ENCODE results near the gene ANKRD6.

ANKRD6 gene

DNA sequence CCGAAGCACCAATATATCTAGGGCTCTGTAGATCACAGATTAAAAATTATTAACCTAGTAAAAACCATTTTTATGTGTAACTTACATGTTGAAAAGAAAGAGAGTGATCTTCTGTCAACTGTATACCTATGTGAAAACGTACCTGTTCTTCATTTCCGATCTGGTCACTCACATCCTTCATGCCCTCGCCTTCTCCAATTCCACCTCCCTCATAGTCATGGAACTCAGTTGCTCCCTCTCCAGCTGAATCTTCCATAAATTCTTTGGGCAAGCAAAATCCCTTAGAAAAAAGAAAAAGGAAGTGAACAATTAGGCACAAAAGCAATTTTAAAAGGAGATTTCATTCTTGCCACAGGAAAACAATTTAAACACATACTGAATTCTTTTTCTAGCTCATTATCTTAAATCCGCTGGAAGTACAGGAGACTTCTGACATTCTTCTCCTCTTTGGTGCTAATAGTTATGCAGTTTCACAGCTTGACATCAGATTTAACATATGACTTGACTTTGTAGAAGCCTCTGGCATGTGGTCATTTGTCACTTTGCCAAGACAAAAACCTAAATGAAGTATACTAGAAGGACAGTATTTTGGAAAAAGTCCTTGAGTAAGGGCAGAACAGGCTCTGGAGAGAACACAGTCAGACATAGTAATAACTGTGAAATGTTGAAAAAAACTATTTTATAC is 235.1 kb downstream of the ANKRD6 start:
- DNase-seq, result no peak

DNA sequence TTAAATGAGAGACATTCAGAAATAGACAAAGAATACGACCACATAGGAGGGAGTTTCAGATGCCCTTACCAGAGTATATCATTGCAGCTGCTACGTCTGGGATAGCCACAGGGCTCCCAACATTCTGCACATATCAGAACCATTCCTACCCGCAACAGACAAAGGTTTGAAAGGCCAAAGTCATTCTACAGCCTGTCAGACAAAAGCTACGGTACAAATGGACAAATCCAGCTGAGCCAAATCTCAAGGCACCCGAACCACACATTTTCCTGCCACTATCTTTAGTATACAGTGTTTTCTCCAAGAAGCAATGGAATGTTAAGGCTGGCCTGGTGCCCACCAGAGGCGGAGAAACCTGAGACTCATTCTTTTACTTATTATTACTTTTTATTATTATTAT is 236.1 kb downstream of the ANKRD6 start:
- no peak for DNase-seq

DNA sequence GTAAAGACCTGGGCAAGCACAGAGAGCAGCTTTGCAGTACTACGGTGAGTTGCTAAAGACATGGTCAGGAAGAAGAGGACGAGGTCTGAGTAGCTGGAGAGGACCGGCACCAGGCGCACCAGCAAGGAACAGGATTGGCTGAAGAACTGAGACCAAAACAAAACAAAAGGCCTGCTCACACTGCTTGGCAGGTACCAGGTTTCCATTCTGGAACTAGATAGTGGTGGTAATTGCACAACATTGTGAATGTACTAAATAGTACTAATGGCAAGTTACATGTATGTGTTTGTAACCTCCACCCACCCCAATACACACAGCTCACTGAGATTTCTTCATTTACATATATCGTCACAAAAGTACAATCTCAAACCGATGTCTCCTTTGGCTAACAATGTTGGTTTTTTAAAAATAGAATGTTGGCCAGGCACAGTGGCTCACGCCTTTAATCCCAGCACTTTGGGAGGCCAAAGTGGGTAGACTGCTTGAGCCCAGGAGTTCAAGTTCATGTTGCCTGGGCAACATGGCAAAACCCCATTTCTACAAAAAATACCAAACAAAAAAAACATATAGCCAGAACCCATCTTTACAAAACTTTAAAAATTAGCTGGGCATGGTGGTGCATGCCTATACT is 238.1 kb downstream of the ANKRD6 start:
- no peak for DNase-seq

DNA sequence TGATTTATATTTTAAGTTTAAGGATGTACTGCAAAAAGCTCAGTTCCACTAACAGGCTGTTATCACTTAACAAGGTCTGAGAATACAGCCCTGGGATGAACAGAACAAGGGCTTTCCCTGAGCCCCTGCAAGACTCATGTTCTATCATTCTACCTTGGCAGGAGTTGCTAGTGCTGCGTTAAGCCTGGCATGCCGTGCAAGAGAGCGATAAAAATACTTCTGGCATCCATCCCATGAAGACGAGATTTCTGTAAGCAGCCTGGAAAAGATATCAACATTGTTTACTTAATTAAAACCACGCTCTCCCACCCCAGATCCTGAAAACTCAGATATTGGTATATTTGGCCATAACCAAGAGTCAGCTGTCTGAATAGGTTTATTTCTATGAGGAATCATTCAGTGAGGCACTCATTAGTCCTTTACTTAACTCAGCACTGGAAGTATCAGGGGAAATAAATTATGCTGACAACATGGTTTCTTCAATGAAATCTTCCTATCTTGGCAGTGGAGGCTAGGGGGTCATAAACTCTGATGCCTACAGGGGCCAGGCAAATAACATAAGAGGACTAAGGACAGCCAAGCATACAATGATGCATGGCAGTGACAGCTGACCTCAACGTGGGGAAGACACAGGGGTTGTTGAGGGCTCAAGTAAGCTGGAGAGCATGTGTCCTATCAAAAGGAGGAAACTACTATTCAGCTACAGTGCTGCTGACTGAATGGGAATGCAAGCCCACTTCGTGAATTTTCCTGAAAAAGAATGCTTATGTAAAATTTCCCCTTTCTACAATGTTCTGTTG is 243.2 kb downstream of the ANKRD6 start:
- no peak for DNase-seq

DNA sequence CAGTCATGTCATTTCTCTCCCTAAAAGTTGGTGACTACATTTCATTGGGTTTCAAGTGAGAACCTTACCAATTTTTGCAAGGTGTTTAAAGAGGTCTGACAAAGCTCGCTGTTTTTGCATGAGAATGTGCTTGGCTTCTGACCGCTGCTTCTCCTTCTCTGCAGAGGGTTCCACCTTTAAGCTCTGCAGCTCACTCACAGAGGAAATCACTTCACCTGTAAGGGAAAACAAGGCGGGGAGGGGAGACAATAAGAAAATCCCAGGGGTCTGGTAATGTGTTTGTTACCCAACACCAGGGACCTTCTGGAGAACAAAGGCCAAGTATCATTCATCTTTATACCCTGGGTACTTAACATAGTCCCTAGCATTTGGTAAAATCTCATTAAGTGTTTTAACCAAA is 245.6 kb downstream of the ANKRD6 start:
- DNase-seq, result no peak

DNA sequence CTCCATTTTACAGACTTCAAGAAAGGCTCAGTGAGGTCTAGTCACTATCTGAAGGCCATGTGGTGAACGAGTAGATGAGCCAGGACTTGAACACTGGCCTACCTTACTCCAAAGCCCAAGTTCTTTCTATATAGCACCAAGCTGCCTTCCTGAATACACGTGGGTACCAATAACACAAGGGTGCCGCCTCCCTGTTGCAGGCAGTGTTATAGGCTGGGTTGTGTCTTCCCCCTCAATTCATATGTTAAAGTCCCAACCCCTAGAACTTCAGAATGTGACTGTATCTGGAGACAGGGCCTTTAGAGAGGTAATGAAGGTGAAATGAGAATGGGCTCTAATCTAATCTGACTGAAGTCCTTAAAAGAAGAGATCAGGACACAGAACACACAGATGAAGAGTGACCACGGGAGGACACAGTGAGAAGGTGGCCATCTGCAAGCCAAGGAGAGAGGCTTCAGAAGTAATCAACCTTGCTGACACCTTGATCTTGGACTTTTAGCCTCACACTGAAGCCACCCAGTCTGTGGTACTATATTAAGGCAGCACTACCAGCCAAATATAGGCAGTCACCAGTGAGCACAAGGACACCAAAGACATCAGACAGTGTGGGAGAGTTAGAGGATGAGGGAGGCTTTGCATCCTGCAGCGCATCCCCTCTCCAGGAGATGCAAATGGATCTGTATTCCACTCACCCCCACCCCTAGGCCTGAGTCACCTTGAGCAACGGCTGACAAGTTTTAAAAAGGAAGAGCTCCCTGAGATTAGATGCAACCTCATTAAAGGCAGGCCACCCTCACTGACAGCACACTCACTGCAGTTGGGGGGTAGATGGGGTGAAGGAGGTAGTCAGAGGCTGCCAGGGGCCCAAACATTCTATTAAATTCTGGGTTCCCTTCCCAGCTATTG is 246.5 kb downstream of the ANKRD6 start:
- DNase-seq, result no peak

DNA sequence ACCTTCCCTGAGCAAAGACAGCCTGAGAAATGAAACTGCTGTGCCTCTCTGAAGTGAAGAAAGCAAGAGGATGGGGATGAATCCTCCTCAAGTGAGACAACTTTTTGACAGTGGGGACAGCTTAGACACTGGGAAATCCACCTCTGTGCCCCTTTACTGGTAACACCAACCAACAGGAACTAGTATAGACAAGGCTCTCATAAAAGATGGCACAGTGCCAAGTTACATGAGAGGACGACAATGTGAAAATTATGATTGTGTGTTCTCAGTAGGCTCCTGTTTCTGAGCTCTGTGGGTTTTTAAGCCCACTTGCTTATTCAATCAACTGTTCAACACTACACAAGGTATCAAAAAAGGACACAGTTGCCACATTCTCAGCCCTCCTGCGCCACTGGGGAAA is 247.2 kb downstream of the ANKRD6 start:
- DNase-seq, result no peak

DNA sequence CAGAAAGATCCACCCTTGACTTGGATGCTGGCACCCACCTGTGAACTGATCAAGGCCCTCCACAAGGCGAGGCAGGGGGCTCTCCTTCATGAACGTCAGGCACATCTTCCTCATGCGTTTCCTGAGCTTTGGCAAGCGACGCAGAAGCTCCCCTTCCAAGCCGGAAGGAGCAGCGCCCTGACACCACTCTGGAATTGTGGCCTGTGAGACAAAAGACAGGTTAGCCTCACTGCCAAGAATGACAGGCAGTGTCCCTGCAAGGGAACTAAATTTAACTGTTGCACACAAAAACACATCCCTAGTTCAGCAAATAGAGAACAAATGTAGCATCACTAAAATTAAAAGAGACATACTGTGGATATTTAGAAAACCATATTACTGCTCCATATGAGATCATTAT is 247.6 kb downstream of the ANKRD6 start:
- DNase-seq, result no peak

DNA sequence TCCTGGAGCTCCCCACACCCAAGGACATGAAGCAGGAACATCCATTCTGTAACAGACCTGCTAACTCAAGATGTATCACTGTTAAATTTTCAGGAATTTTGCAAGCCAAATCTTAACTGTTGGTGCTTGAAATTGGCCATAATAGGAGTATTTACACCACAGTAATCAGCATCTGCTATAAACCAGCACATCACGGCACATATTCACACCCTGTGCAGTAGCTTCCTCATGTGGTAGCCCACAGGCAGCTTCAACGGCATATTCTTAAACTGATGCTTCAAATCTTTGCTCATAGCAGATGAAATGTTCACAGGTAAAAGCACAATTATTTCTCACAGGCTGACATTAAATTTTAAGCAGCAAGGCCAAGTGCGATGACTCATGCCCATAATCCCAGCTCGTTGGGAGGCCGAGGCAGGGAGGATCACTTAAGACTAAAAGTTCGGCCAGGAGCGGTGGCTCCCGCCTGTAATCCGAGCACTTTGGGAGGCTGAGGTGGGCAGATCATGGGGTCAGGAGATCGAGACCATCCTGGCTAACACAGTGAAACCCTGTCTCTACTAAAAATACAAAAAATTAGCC is 249.1 kb downstream of the ANKRD6 start:
- DNase-seq, result no peak

DNA sequence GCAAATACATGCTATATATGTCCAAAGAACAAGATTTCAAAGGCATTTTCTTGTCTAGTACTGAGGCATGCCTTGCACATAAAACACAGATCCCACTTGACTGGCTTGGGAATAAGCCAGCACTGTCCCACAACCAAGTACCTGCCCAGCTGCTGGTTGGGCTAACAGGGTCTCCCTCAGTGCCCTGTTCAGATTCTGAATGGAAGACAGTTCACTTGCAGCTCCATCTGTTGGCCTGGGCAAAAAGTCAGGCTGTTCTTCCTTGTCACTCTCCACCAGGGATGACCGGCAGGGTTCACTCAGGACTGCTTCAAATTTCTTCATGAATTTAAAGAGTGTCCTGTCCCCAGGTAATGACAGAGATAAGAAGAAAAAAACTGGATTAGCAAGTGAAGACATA is 250.0 kb downstream of the ANKRD6 start:
- DNase-seq, result no peak

Measured in NCI-H1694 treated with DMSO at 0.1 percent for 48 hours (cell line).